Gastrocnemius medialis (tissue), 4 donors: Measurements from ENCODE around the gene ZSCAN18.

ENCODE experiments used
- POLR2A ChIP-seq, 2 donors: fragments of 450-650 bp; IDR thresholded peaks; one replicate each; pipeline ENCODE4 v1.6.1; 2017; ENCODE audit warnings: antibody characterized with exemption in 2 of 2, mild to moderate bottlenecking in 2 of 2, moderate library complexity in 2 of 2
- TF ChIP-seq, protein P1 (sequence below), 5 experiments: fragments of 450-650 bp in 3 of 5; fragments of 200-600 bp in 2 of 5; sonication (generic) in 2 of 5; IDR thresholded peaks in 4 of 5; conservative IDR thresholded peaks in 1 of 5; 1 replicate in 4 of 5; 2 replicates in 1 of 5; pipeline ENCODE4 v1.5.1; 2016 to 2019; ENCODE audit warnings: antibody characterized with exemption in 5 of 5, mild to moderate bottlenecking in 3 of 5, moderate library complexity in 3 of 5

DNA sequence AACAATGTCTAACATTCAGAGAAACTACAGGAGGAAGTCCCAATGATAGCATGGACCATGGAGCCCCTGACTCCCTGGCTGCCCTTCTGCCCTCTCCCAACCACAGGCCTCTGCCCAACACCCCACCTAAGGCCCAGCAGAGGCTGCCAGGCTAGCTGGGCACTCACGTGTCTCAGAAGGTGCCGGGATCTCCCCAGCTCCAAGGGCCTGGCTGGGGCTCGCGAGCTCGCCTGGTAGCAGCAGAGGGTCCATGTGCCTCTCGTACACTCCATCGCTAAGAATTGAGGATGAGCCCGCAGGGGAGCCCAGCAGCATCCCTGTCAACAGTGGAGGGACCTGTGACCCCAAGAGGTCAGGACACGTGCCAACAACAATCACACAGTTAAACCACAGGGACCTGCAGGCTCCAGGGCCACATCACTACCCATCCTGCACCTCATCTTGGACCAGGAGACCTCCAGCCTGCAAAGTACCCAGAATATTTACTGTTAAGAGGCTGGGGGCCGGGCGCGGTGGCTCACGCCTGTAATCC lies 9.4 kb downstream of the ZSCAN18 start:
- TF ChIP-seq, protein P1, sequence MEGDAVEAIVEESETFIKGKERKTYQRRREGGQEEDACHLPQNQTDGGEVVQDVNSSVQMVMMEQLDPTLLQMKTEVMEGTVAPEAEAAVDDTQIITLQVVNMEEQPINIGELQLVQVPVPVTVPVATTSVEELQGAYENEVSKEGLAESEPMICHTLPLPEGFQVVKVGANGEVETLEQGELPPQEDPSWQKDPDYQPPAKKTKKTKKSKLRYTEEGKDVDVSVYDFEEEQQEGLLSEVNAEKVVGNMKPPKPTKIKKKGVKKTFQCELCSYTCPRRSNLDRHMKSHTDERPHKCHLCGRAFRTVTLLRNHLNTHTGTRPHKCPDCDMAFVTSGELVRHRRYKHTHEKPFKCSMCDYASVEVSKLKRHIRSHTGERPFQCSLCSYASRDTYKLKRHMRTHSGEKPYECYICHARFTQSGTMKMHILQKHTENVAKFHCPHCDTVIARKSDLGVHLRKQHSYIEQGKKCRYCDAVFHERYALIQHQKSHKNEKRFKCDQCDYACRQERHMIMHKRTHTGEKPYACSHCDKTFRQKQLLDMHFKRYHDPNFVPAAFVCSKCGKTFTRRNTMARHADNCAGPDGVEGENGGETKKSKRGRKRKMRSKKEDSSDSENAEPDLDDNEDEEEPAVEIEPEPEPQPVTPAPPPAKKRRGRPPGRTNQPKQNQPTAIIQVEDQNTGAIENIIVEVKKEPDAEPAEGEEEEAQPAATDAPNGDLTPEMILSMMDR (IDR thresholded peaks at IDR 0.05 in 4 of 5, conservative IDR thresholded peaks at IDR 0.05 in 1 of 5): no peak
- TF ChIP-seq POLR2A (IDR thresholded peaks at IDR 0.05): no peak
